Fibroblast of lung (primary cell): Measurements from ENCODE around the gene CEP43. TPM values are rescaled to one million over a fixed set of nuclear protein-coding genes. Genes with fewer than 3 reads are reported as not detected.

ENCODE experiments used
- DNase-seq, 2 donors: peaks; one replicate each; pipeline versions ENCODE4 v3.0.0 to v3.0.0-alpha.2; 2010; ENCODE audit warnings: low read depth in 2 of 2
- H2AFZ ChIP-seq: 2 replicates; pipeline ENCODE4 v1.5.1; 2012; ENCODE audit warnings: low read length, control low read depth, inconsistent platforms
- H3K27ac ChIP-seq: 2 replicates; pipeline ENCODE4 v1.5.1; 2011; ENCODE audit warnings: low read length, control low read depth; ENCODE audit not compliant: insufficient read depth
- H3K27me3 ChIP-seq: 2 replicates; pipeline ENCODE4 v1.5.1; 2011; ENCODE audit warnings: mild to moderate bottlenecking, low read length; ENCODE audit not compliant: control insufficient read depth, insufficient read depth
- H3K36me3 ChIP-seq: 2 replicates; pipeline ENCODE4 v1.5.1; 2011; ENCODE audit warnings: low read length; ENCODE audit not compliant: control insufficient read depth, insufficient read depth
- H3K4me1 ChIP-seq: 2 replicates; pipeline ENCODE4 v1.5.1; 2011; ENCODE audit warnings: low read length; ENCODE audit not compliant: control insufficient read depth, insufficient read depth; ENCODE audit errors: extremely low read depth
- H3K4me2 ChIP-seq: 2 replicates; pipeline ENCODE4 v1.5.1; 2011; ENCODE audit warnings: low read length, control low read depth; ENCODE audit not compliant: insufficient read depth; ENCODE audit errors: extremely low read depth
- H3K4me3 ChIP-seq, 4 experiments: fragments of 200-600 bp in 1 of 4; sonication (generic) in 1 of 4; replicated peaks in 1 of 4; 2 replicates each; pipeline ENCODE4 v1.5.1; 2011 to 2016; ENCODE audit warnings: low read length in 4 of 4, low read depth in 3 of 4, mild to moderate bottlenecking in 3 of 4, control low read depth in 2 of 4, inconsistent platforms in 1 of 4, mixed read lengths in 1 of 4; ENCODE audit not compliant: insufficient read depth in 1 of 4; ENCODE audit errors: control extremely low read depth in 1 of 4
- H3K79me2 ChIP-seq: 2 replicates; pipeline ENCODE4 v1.5.1; 2012; ENCODE audit warnings: mild to moderate bottlenecking, low read length, inconsistent platforms; ENCODE audit not compliant: control insufficient read depth, insufficient read depth
- H3K9ac ChIP-seq: 2 replicates; pipeline ENCODE4 v1.5.1; 2011; ENCODE audit warnings: mild to moderate bottlenecking, low read length, control low read depth; ENCODE audit not compliant: insufficient read depth
- H3K9me3 ChIP-seq: 2 replicates; pipeline ENCODE4 v1.5.1; 2012; ENCODE audit warnings: low read depth, low read length; ENCODE audit not compliant: control insufficient read depth, insufficient read depth
- H4K20me1 ChIP-seq: 2 replicates; pipeline ENCODE4 v1.5.1; 2011; ENCODE audit warnings: low read length; ENCODE audit not compliant: control insufficient read depth, insufficient read depth; ENCODE audit errors: extremely low read depth
- EZH2 ChIP-seq: IDR thresholded peaks from 2 replicates; pipeline ENCODE4 v1.5.1; 2012; ENCODE audit warnings: low read length, control low read depth, mild to moderate bottlenecking; ENCODE audit errors: missing control alignments
- polyA plus RNA-seq, 2 donors: library from polyadenylated mRNA; depleted of rRNA in 1 of 2; stranded (reverse) in 1 of 2; unstranded in 1 of 2; fragments of >200 nt; gene quantifications; 2 replicates each; pipeline ENCODE4 v1.2.1, GENCODE V29; 2011 to 2012; ENCODE audit warnings: missing spikeins in 1 of 2
- total RNA-seq: library from RNA; depleted of rRNA; stranded (reverse); fragments of >200 nt; gene quantifications from 2 replicates; pipeline ENCODE4 v1.2.1, GENCODE V29; 2014
- TF ChIP-seq, protein P1 (sequence below), 2 donors: IDR thresholded peaks in 1 of 2; conservative IDR thresholded peaks in 1 of 2; 1 replicate in 1 of 2; 2 replicates in 1 of 2; pipeline ENCODE4 v1.5.1; 2011 to 2012; ENCODE audit warnings: low read length in 2 of 2, control low read depth in 1 of 2, inconsistent platforms in 1 of 2, low read depth in 1 of 2, mild to moderate bottlenecking in 1 of 2

Gene CEP43
- total and polyA plus RNA-seq, 2 donors (not counting 1 experiment from before 2014, with no cell fraction given), result 11.2 to 18.0 TPM

- Histone ChIP-seq H3K9ac (peak overlapping the region; percentile 68), H3K9me3 (no peaks in the 10 kb centered on the region), H3K27me3 (no peaks in the 10 kb centered on the region), H3K4me2 (peak overlapping the region; percentile 85), H2AFZ (peak overlapping the region; percentile 84), H4K20me1 (no peaks in the 10 kb centered on the region), H3K27ac (peak overlapping the region; percentile 57), H3K36me3 (no peaks in the 10 kb centered on the region), H3K4me3 (peak overlapping the region; percentile 52 to 81 (median 77)), H3K79me2 (no peaks in the 10 kb centered on the region), H3K4me1 (no peaks in the 10 kb centered on the region)
- no peak for DNase-seq
- TF ChIP-seq, protein P1, sequence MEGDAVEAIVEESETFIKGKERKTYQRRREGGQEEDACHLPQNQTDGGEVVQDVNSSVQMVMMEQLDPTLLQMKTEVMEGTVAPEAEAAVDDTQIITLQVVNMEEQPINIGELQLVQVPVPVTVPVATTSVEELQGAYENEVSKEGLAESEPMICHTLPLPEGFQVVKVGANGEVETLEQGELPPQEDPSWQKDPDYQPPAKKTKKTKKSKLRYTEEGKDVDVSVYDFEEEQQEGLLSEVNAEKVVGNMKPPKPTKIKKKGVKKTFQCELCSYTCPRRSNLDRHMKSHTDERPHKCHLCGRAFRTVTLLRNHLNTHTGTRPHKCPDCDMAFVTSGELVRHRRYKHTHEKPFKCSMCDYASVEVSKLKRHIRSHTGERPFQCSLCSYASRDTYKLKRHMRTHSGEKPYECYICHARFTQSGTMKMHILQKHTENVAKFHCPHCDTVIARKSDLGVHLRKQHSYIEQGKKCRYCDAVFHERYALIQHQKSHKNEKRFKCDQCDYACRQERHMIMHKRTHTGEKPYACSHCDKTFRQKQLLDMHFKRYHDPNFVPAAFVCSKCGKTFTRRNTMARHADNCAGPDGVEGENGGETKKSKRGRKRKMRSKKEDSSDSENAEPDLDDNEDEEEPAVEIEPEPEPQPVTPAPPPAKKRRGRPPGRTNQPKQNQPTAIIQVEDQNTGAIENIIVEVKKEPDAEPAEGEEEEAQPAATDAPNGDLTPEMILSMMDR (conservative IDR thresholded peaks at IDR 0.05 in 1 of 2, IDR thresholded peaks at IDR 0.05 in 1 of 2; ENCODE audit: low read depth in 1 of 2, low read length in 2 of 2), result peak in 1 of 2 donors; percentile 0
- TF ChIP-seq EZH2, result no peak
These were observed 42.0 kb upstream of the CEP43 start for GRCh38 chr6:166957087-166957804.

- H4K20me1 ChIP-seq, result no peaks in the 10 kb centered on the region
- peak overlapping the region; percentile 85 for H3K4me2 ChIP-seq
- no peak overlapping the region for H2AFZ ChIP-seq
- no peak for DNase-seq
- H3K4me3 ChIP-seq, result no peak overlapping the region
- H3K9ac ChIP-seq, result no peak overlapping the region
- no peaks in the 10 kb centered on the region for H3K4me1 ChIP-seq
- no peak overlapping the region for H3K27ac ChIP-seq
- no peaks in the 10 kb centered on the region for H3K36me3 ChIP-seq
- H3K9me3 ChIP-seq, result no peaks in the 10 kb centered on the region
- TF ChIP-seq, protein P1 (conservative IDR thresholded peaks at IDR 0.05 in 1 of 2, IDR thresholded peaks at IDR 0.05 in 1 of 2; ENCODE audit: low read depth in 1 of 2, low read length in 2 of 2), result no peak
- no peak for TF ChIP-seq EZH2
- H3K79me2 ChIP-seq, result no peaks in the 10 kb centered on the region
- H3K27me3 ChIP-seq, result no peaks in the 10 kb centered on the region
These were observed 41.5 kb upstream of the CEP43 start for GRCh38 chr6:166957805-166958076.

- Histone ChIP-seq H2AFZ (no peak overlapping the region), H3K79me2 (no peaks in the 10 kb centered on the region), H3K27ac (no peak overlapping the region), H3K9me3 (no peaks in the 10 kb centered on the region), H3K36me3 (no peaks in the 10 kb centered on the region), H3K27me3 (no peaks in the 10 kb centered on the region), H3K4me2 (no peak overlapping the region), H4K20me1 (no peaks in the 10 kb centered on the region), H3K4me1 (no peaks in the 10 kb centered on the region), H3K9ac (no peak overlapping the region), H3K4me3 (no peak overlapping the region)
- TF ChIP-seq, protein P1 (conservative IDR thresholded peaks at IDR 0.05 in 1 of 2, IDR thresholded peaks at IDR 0.05 in 1 of 2; ENCODE audit: low read depth in 1 of 2, low read length in 2 of 2), result no peak
- no peak for TF ChIP-seq EZH2
- DNase-seq, result no peak
These were observed 40.0 kb upstream of the CEP43 start for GRCh38 chr6:166958926-166959861.
